Left kidney (tissue), 2 donors: ENCODE data around the gene RPUSD3. TPM values are rescaled to one million over a fixed set of nuclear protein-coding genes. Genes with fewer than 3 reads are reported as not detected.
"Not testable (repeated sequence)": the region's sequence is repeated elsewhere in the genome, so short reads cannot be mapped to it uniquely, and the experiment has no call there.

Source experiments
- DNase-seq: peaks from one replicate; pipeline ENCODE4 v3.0.0-alpha.2; 2013
- polyA plus RNA-seq: library from polyadenylated mRNA; unstranded; fragments of 120-200 nt; gene quantifications from one replicate; pipeline ENCODE4 v1.2.1, GENCODE V29; 2013; ENCODE audit not compliant: insufficient read length

RPUSD3 gene
- polyA plus RNA-seq, 1 donor: 36.1 TPM

- DNase-seq: no peak
Measured at GRCh38 chr3:9867106-9867505, 23.3 kb upstream of the RPUSD3 start.

- DNase-seq: no peak
Measured at GRCh38 chr3:9866639-9867038, 22.8 kb upstream of the RPUSD3 start.

- not testable (repeated sequence) for DNase-seq
Measured at GRCh38 chr3:9865125-9865637, 21.4 kb upstream of the RPUSD3 start.

GRCh38 chr3:9864200-9864927 is 20.6 kb upstream of the RPUSD3 start:
- peak; percentile 60 for DNase-seq

GRCh38 chr3:9863058-9863772 is 19.4 kb upstream of the RPUSD3 start:
- DNase-seq: no peak

GRCh38 chr3:9862391-9863057 is 18.7 kb upstream of the RPUSD3 start:
- peak; percentile 48 for DNase-seq

- DNase-seq: no peak
Measured at GRCh38 chr3:9861626-9862130, 17.9 kb upstream of the RPUSD3 start.

GRCh38 chr3:9861201-9861600 is 17.4 kb upstream of the RPUSD3 start:
- no peak for DNase-seq

GRCh38 chr3:9859530-9860025 is 15.8 kb upstream of the RPUSD3 start:
- DNase-seq: no peak

- DNase-seq: no peak
Measured at GRCh38 chr3:9855594-9855993, 11.8 kb upstream of the RPUSD3 start.

GRCh38 chr3:9854291-9854940 is 10.6 kb upstream of the RPUSD3 start:
- not testable (repeated sequence) for DNase-seq

- DNase-seq: no peak
Measured at GRCh38 chr3:9852528-9852927, 8.7 kb upstream of the RPUSD3 start.

GRCh38 chr3:9851926-9852325 is 8.1 kb upstream of the RPUSD3 start:
- not testable (repeated sequence) for DNase-seq

GRCh38 chr3:9851383-9851782 is 7.6 kb upstream of the RPUSD3 start:
- DNase-seq: not testable (repeated sequence)

GRCh38 chr3:9848860-9849259 is 5.1 kb upstream of the RPUSD3 start:
- DNase-seq: not testable (repeated sequence)

GRCh38 chr3:9847870-9848269 is 4.1 kb upstream of the RPUSD3 start:
- DNase-seq: not testable (repeated sequence)

GRCh38 chr3:9846931-9847488 is 3.2 kb upstream of the RPUSD3 start:
- no peak for DNase-seq

GRCh38 chr3:9846231-9846630 is 2.4 kb upstream of the RPUSD3 start:
- DNase-seq: no peak

- no peak for DNase-seq
Measured at GRCh38 chr3:9841015-9841414, 2.8 kb downstream of the RPUSD3 start.

GRCh38 chr3:9838856-9839255 is 5.0 kb downstream of the RPUSD3 start:
- no peak for DNase-seq
